CD1c-positive myeloid dendritic cell (primary cell): ENCODE results near the gene EFCAB3.
"Not testable (repeated sequence)": the region's sequence is repeated elsewhere in the genome, so short reads cannot be mapped to it uniquely, and the experiment has no call there.

Source experiments
- DNase-seq: peaks from one replicate; pipeline ENCODE4 v3.0.0-alpha.2; 2016; ENCODE audit errors: extremely low spot score

EFCAB3 gene

DNA sequence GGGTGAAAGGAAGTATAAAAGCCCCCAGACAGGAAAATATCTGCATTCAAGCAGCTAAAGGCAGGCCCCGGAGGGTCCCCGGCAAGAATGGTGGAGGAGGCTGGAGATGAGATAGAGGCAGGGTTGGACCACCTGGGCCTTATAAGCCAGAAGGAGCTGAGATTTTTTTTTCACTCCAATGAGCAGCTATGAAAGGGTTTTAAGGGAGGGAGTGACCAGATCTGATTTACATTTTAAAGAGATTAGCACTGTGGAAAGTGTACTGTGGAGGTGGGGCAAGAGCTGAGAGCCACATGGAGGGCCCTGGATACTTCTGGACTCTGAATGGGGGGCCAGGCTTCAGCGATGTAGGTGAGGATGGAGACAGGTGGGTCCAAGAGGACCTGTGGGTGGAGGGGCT is 84.1 kb downstream of the EFCAB3 start:
- not testable (repeated sequence) for DNase-seq

DNA sequence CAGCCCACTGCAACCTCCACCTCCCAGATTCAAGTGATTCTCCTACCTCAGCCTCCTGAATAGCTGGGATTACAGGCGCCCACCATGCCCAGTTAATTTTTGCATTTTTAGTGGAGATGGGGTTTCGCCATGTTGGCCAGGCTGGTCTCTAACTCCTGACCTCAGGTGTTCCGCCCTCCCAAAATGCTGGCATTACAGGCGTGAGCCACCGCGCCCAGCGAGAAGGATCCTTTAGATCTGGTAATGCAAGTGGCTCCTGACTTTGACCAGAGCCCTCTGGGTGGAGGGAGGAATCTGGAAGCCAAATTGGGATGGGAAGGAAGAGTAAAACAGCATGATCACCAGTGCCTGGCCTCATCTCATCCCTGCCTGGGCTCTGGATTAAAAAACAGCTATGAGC is 84.9 kb downstream of the EFCAB3 start:
- DNase-seq: not testable (repeated sequence)
